ENCODE measurements around the gene TMX2.

GRCh38 chr11:57764566-57764965 is 52.2 kb downstream of the TMX2 start:
- no peak for TF ChIP-seq CTCF (IDR thresholded peaks at IDR 0.05; ENCODE audit: low read depth, low read length)
- no peak for TF ChIP-seq EZH2phosphoT487 (IDR thresholded peaks at IDR 0.05; ENCODE audit: low read depth)

Data from OCI-LY3 (cell line).